ENCODE results near the gene NOP9. TPM values are rescaled to one million over a fixed set of nuclear protein-coding genes. Genes with fewer than 3 reads are reported as not detected.

Gene NOP9
- total and polyA plus RNA-seq, 9 of the 15 experiments (the other 6 are each of a cell fraction or from before 2014, with no cell fraction given), result 1.0 to 27.9 (median 15.1) TPM

DNA sequence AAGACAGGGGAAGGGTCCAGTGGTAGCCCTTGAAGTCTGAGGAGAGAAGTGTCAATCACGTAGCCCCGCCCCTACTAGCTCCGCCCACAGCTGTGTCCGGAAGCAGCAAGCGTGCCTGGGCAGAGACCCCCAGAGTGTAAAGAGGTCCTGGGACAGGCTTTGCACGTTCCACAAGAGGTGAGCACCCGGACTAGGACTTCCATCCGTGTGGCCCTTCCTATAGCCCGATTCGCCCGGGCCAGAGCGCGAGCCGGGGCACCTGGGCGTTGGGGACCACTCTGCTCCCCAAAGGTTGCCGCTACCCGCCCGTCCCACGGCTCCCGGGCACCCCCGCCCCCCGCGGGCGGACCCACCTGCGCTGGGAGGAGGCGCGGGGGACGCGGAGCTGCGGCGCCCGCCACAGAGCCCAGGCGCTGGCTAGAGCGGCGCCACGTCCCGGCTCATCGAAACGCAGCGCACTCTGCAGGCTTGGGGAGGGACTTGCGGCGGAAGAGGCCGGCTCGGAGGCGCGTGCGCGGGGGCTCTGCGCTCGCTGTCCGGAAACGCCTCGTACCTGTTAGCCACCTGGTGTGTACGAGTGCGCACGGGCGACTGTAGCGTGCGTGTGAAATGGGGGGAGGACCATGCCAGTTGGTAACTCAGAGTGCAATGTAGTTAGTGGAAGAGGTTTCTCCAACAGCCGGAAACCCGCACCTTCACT lies 28.4 kb upstream of the NOP9 start, which contains the start of gene RABGGTA (continued):
- TF ChIP-seq ZMIZ1 (IDR thresholded peaks at IDR 0.05; ENCODE audit: low read depth in 2 of 2, low read length in 2 of 2), result peak in 1 of 2 experiments; percentile 77; a peak in 1 of 4 replicates
- TF ChIP-seq NFIC (IDR thresholded peaks at IDR 0.05), result no peak
- TF ChIP-seq SRSF1 (IDR thresholded peaks at IDR 0.05; ENCODE audit: low read depth, low read length), result no peak
- no peak for TF ChIP-seq DMBX1 (CRISPR knock-in tag; IDR thresholded peaks at IDR 0.05; ENCODE audit: borderline replicate concordance)
- TF ChIP-seq SP1 (CRISPR knock-in tag; IDR thresholded peaks at IDR 0.05), result no peak; the same call in 1 of the 2 replicates
- TF ChIP-seq FOSL1 (tag; conservative IDR thresholded peaks at IDR 0.05), result 0 out of 2 replicates have a peak, but pooled peaks have one; percentile 25
- TF ChIP-seq, protein P1, sequence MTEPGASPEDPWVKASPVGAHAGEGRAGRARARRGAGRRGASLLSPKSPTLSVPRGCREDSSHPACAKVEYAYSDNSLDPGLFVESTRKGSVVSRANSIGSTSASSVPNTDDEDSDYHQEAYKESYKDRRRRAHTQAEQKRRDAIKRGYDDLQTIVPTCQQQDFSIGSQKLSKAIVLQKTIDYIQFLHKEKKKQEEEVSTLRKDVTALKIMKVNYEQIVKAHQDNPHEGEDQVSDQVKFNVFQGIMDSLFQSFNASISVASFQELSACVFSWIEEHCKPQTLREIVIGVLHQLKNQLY (CRISPR knock-in tag; conservative IDR thresholded peaks at IDR 0.05), result no peak
- no peak for TF ChIP-seq ARHGAP35 (IDR thresholded peaks at IDR 0.05; ENCODE audit: partially characterized antibody)
- TF ChIP-seq TSC22D4 (tag; IDR thresholded peaks at IDR 0.05), result no peak
- TF ChIP-seq SMARCB1 (IDR thresholded peaks at IDR 0.05; ENCODE audit: insufficient read length, low read depth), result no peak
- no peak for TF ChIP-seq FOXA3 (CRISPR knock-in tag; conservative IDR thresholded peaks at IDR 0.05 in 1 of 2, IDR thresholded peaks at IDR 0.05 in 1 of 2)
- 0 out of 2 replicates have a peak, but pooled peaks have one; percentile 20 for TF ChIP-seq ZNF24 (IDR thresholded peaks at IDR 0.05)
- peak; percentile 85 for TF ChIP-seq HMGN3 (IDR thresholded peaks at IDR 0.05; ENCODE audit: borderline replicate concordance, extremely low read depth, insufficient read length, low read depth, low read length)
- no peak for TF ChIP-seq NR0B1 (IDR thresholded peaks at IDR 0.05; ENCODE audit: partially characterized antibody)
- peak in 2 of 3 experiments; percentile 32 to 62 for TF ChIP-seq YY1 (IDR thresholded peaks at IDR 0.05; ENCODE audit: borderline replicate concordance in 1 of 3, control insufficient read depth in 1 of 3, extremely low read depth in 1 of 3, insufficient read depth in 3 of 3, insufficient read length in 1 of 3, insufficient replicate concordance in 2 of 3, low read depth in 1 of 3, low read length in 2 of 3)
- no peak for TF ChIP-seq CEBPG (CRISPR knock-in tag; IDR thresholded peaks at IDR 0.05)
- TF ChIP-seq CEBPG (tag; conservative IDR thresholded peaks at IDR 0.05 in 1 of 2, IDR thresholded peaks at IDR 0.05 in 1 of 2), result no peak
- TF ChIP-seq CBX1 (IDR thresholded peaks at IDR 0.05; ENCODE audit: low read depth), result 0 out of 2 replicates have a peak, but pooled peaks have one; percentile 60
